ENCODE measurements around the gene OPA3. TPM values are rescaled to one million over a fixed set of nuclear protein-coding genes. Genes with fewer than 3 reads are reported as not detected.
A peak's percentile ranks its signal among the peaks of the same experiment; 100 is the strongest.

Gene OPA3
- total RNA-seq, 6 experiments from 2014 or later: 13.3 to 15.5 (median 14.3) TPM

GRCh38 chr19:45507872-45508416 lies 76.7 kb downstream of the OPA3 start:
- Mint-ChIP-seq H3K27me3 (ENCODE audit: insufficient read depth) (no peaks in the 10 kb centered on the region; the same call in 1 of the 2 replicates), H3K36me3 (ENCODE audit: low read depth) (peaks cover 17% of the 10 kb centered on the region), H3K4me1 (ENCODE audit: low read depth) (peaks cover 36% of the 10 kb centered on the region), H3K9me3 (no peaks in the 10 kb centered on the region), H3K27ac (peak overlapping the region; percentile 80), H3K4me3 (peak overlapping the region; percentile 95)
- no peak for TF ChIP-seq CTCF (IDR thresholded peaks at IDR 0.05)
- no peak for DNase-seq

DNA sequence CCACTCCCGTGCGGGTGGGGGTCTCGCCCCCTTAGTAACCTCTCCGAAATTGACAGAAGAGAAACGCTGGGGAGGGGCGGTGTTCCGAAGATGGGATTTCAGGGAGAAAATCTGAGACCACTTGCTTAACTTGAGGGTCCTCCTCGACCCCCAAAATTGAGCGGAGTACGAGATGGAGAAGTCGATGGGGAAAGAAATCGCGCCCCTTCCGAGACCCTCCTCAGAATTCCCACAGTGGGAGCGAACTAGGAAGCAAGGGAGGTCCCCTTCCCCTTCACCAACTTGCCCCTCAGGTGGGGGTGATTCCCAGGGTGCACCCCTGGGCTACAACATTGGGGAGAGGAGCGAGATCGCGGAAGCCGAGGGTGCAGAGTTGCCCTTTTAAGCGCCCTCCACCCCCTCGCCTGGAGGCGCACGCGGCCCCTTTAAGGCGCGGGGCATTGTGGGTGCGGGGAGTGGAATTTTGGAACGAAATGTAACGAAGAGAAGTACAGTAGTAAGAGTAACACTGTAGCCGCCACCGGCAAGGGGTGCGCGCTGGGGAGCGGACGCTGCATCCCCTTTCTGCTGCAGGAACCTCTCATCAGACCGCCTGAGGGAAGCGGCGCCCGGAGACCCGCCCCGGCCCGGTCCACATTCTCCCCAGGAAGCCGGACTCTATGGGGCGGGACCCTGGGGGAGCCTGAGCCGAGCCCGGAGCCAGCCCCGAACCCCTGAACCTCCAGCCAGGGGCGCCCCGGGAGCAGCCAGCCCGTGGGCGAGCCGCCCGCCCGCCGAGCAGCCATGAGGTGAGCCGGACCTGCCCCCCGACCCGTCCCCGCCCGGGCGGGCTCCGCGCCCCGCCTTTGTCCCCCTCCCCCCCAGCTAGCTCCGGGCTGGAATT lies 77.4 kb downstream of the OPA3 start, which contains the start of gene VASP:
Gene VASP (plus strand): TSS at position 491 of the 883 bp plus-strand sequence. CDS start 293 bp downstream, at position 784.
- no peaks in the 10 kb centered on the region for H3K9me3 Mint-ChIP-seq
- peak within 1 kb of the TSS; percentile 89 for H3K27ac Mint-ChIP-seq
- H3K36me3 Mint-ChIP-seq (ENCODE audit: low read depth): peaks cover 17% of the 10 kb centered on the region
- peak within 1 kb of the TSS; percentile 95 for H3K4me3 Mint-ChIP-seq
- H3K4me1 Mint-ChIP-seq (ENCODE audit: low read depth): peaks cover 36% of the 10 kb centered on the region
- H3K27me3 Mint-ChIP-seq (ENCODE audit: insufficient read depth): no peaks in the 10 kb centered on the region; the same call in 1 of the 2 replicates
- TF ChIP-seq CTCF (IDR thresholded peaks at IDR 0.05): no peak; the same call in 1 of the 2 replicates
- peak; percentile 81 for DNase-seq

GRCh38 chr19:45506246-45506988 lies 78.2 kb downstream of the OPA3 start:
- Mint-ChIP-seq H3K36me3 (ENCODE audit: low read depth) (peaks cover 17% of the 10 kb centered on the region), H3K4me3 (peak overlapping the region; percentile 95), H3K4me1 (ENCODE audit: low read depth) (peaks cover 36% of the 10 kb centered on the region), H3K27me3 (ENCODE audit: insufficient read depth) (no peaks in the 10 kb centered on the region; the same call in 1 of the 2 replicates), H3K27ac (peak overlapping the region; percentile 89), H3K9me3 (no peaks in the 10 kb centered on the region)
- peak; percentile 84 for DNase-seq
- peak; percentile 76 for TF ChIP-seq CTCF (IDR thresholded peaks at IDR 0.05)

DNA sequence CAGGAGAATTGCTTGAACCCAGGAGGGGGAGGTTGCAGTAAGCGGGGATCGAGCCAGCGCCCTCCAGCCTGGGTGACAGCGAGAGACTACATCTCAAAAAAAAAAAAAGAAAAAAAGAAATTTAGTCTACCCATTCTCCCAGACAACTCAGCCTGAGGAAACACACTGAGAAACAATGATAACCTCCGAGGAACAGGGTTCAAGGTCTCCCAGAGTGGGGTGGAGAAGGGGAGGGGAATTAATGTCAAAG lies 78.7 kb downstream of the OPA3 start:
- Mint-ChIP-seq H3K4me3 (peak overlapping the region; percentile 82), H3K9me3 (no peaks in the 10 kb centered on the region)

More for the DNA sequence above, 78.7 kb downstream of the OPA3 start:
- TF ChIP-seq CTCF (IDR thresholded peaks at IDR 0.05): no peak
- DNase-seq: no peak
- H3K36me3 Mint-ChIP-seq (ENCODE audit: low read depth): peaks cover 13% of the 10 kb centered on the region
- peak overlapping the region; percentile 89 for H3K27ac Mint-ChIP-seq
- peaks cover 35% of the 10 kb centered on the region for H3K4me1 Mint-ChIP-seq (ENCODE audit: low read depth)
- H3K27me3 Mint-ChIP-seq (ENCODE audit: insufficient read depth): no peaks in the 10 kb centered on the region; the same call in 1 of the 2 replicates

Measured in HFFc6 (cell line).